A673 (cell line): ENCODE results near the gene PAPOLG.

Experiments
- EZH2 ChIP-seq: fragments of 200-600 bp; sonication (generic); IDR thresholded peaks from 2 replicates; pipeline ENCODE4 v1.6.1; 2017; ENCODE audit warnings: borderline replicate concordance, low read depth, mild to moderate bottlenecking, mixed read lengths, antibody characterized with exemption, low read length; ENCODE audit not compliant: poor library complexity, severe bottlenecking
- TF ChIP-seq, protein P1 (sequence below): fragments of 300-800, 200-600 bp; sonication (generic); conservative IDR thresholded peaks from 2 replicates; pipeline ENCODE4 v1.5.1; 2017; ENCODE audit warnings: low read depth, mild to moderate bottlenecking, antibody characterized with exemption, low read length, moderate library complexity, mixed read lengths

GRCh38 chr2:60821587-60822302, 65.7 kb downstream of the PAPOLG start:
- TF ChIP-seq, protein P1, sequence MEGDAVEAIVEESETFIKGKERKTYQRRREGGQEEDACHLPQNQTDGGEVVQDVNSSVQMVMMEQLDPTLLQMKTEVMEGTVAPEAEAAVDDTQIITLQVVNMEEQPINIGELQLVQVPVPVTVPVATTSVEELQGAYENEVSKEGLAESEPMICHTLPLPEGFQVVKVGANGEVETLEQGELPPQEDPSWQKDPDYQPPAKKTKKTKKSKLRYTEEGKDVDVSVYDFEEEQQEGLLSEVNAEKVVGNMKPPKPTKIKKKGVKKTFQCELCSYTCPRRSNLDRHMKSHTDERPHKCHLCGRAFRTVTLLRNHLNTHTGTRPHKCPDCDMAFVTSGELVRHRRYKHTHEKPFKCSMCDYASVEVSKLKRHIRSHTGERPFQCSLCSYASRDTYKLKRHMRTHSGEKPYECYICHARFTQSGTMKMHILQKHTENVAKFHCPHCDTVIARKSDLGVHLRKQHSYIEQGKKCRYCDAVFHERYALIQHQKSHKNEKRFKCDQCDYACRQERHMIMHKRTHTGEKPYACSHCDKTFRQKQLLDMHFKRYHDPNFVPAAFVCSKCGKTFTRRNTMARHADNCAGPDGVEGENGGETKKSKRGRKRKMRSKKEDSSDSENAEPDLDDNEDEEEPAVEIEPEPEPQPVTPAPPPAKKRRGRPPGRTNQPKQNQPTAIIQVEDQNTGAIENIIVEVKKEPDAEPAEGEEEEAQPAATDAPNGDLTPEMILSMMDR: no peak
- TF ChIP-seq EZH2: no peak
